SK-N-SH (cell line): ENCODE results near the gene TFCP2L1. TPM values are rescaled to one million over a fixed set of nuclear protein-coding genes. Genes with fewer than 3 reads are reported as not detected.

Experiments
- CTCF ChIA-PET: fragments of 300-600, 350-600 bp; formaldehyde crosslinking; extraction: SDS; loops from one replicate; lab custom pipeline; 2021; lab: Yijun Ruan, JAX
- POLR2A ChIA-PET: fragments of 350-600 bp; sonication (Branson Sonifier 250); formaldehyde crosslinking; extraction: SDS; loops from one replicate; lab custom pipeline; 2020; ENCODE audit warnings: antibody characterized with exemption, inconsistent platforms; lab: Yijun Ruan, JAX
- DNase-seq: peaks from one replicate; pipeline ENCODE4 v3.0.0; 2012
- H2AFZ ChIP-seq: fragments of 200-600 bp; sonication (generic); 2 replicates; pipeline ENCODE4 v1.8.1; 2016; ENCODE audit warnings: antibody characterized with exemption, mild to moderate bottlenecking, low read depth
- H3F3A ChIP-seq: fragments of 200-600 bp; sonication (generic); replicated peaks from 2 replicates; pipeline ENCODE3; 2016; ENCODE audit warnings: antibody characterized with exemption, mild to moderate bottlenecking; ENCODE audit not compliant: insufficient read depth
- H3K27ac ChIP-seq, 2 experiments: fragments of 200-500 bp in 1 of 2; fragments of 200-600 bp in 1 of 2; sonication (Bioruptor generic) in 1 of 2; sonication (generic), shearing (Covaris generic) in 1 of 2; 2 replicates each; pipeline versions ENCODE4 v1.5.1 to v1.6.1; 2014 to 2016; ENCODE audit warnings: low read depth in 2 of 2, inconsistent platforms in 1 of 2, low read length in 1 of 2, mild to moderate bottlenecking in 1 of 2, mixed read lengths in 1 of 2
- H3K27me3 ChIP-seq: fragments of 200-600 bp; sonication (generic), shearing (Covaris generic); 2 replicates; pipeline ENCODE4 v1.6.1; 2016; ENCODE audit warnings: mixed run types; ENCODE audit not compliant: insufficient read depth
- H3K36me3 ChIP-seq, 2 experiments: fragments of 200-500 bp in 1 of 2; fragments of 200-600 bp in 1 of 2; sonication (Bioruptor generic) in 1 of 2; sonication (generic) in 1 of 2; replicated peaks in 1 of 2; 2 replicates each; pipeline versions ENCODE3 to v1.5.1; 2014 to 2016; ENCODE audit warnings: low read length in 1 of 2, mild to moderate bottlenecking in 1 of 2; ENCODE audit not compliant: insufficient read depth in 2 of 2, control insufficient read depth in 1 of 2
- H3K4me1 ChIP-seq, 2 experiments: fragments of 200-500 bp in 1 of 2; fragments of 200-600 bp in 1 of 2; sonication (Bioruptor generic) in 1 of 2; sonication (generic), shearing (Covaris generic) in 1 of 2; 2 replicates each; pipeline versions ENCODE4 v1.5.1 to v1.6.1; 2014 to 2016; ENCODE audit warnings: low read depth in 1 of 2, low read length in 1 of 2, mixed run types in 1 of 2; ENCODE audit not compliant: insufficient read depth in 2 of 2, control insufficient read depth in 1 of 2
- H3K4me2 ChIP-seq: fragments of 200-600 bp; sonication (generic), shearing (Covaris generic); 2 replicates; pipeline ENCODE4 v1.6.1; 2017; ENCODE audit warnings: mixed run types
- H3K4me3 ChIP-seq, 2 experiments: fragments of 200-500 bp in 1 of 2; fragments of 200-600 bp in 1 of 2; sonication (Bioruptor generic) in 1 of 2; sonication (generic), shearing (Covaris generic) in 1 of 2; 2 replicates each; pipeline versions ENCODE4 v1.5.1 to v1.8.1; 2014 to 2016; ENCODE audit warnings: low read depth in 2 of 2, inconsistent platforms in 1 of 2, low read length in 1 of 2, mild to moderate bottlenecking in 1 of 2, mixed read lengths in 1 of 2, moderate library complexity in 1 of 2
- H3K79me2 ChIP-seq: fragments of 200-600 bp; sonication (generic); 2 replicates; pipeline ENCODE4 v1.8.1; 2017; ENCODE audit warnings: mild to moderate bottlenecking; ENCODE audit not compliant: insufficient read depth
- H3K9ac ChIP-seq: fragments of 200-600 bp; sonication (generic); 2 replicates; pipeline ENCODE4 v1.6.1; 2017; ENCODE audit warnings: mixed run types
- H3K9me2 ChIP-seq: fragments of 200-600 bp; sonication (generic); 2 replicates; pipeline ENCODE4 v1.6.1; 2017; ENCODE audit warnings: mixed run types
- H3K9me3 ChIP-seq: fragments of 200-600 bp; sonication (generic); 2 replicates; pipeline ENCODE4 v1.6.1; 2017; ENCODE audit warnings: mixed run types, mild to moderate bottlenecking, moderate library complexity
- H4K20me1 ChIP-seq: fragments of 200-600 bp; sonication (generic); 2 replicates; pipeline ENCODE4 v1.6.1; 2017; ENCODE audit warnings: mild to moderate bottlenecking, mixed run types; ENCODE audit not compliant: insufficient read depth
- CHD2 ChIP-seq: fragments of 150-350 bp; IDR thresholded peaks from 2 replicates; pipeline ENCODE4 v1.6.1; 2018; ENCODE audit warnings: low read length; ENCODE audit not compliant: partially characterized antibody
- EZH2phosphoT487 ChIP-seq: fragments of 200-600 bp; sonication (generic); IDR thresholded peaks from 2 replicates; pipeline ENCODE4 v1.6.1; 2017; ENCODE audit warnings: low read depth, mixed run types, mild to moderate bottlenecking, antibody characterized with exemption, moderate library complexity, borderline replicate concordance
- FOXM1 ChIP-seq: IDR thresholded peaks from 2 replicates; pipeline ENCODE4 v1.4.0; 2012; ENCODE audit warnings: low read depth, mild to moderate bottlenecking
- POLR2AphosphoS5 ChIP-seq: IDR thresholded peaks from 2 replicates; pipeline ENCODE4 v1.6.1; 2012; ENCODE audit warnings: low read depth, low read length
- RCOR1 ChIP-seq: fragments of 150-350 bp; IDR thresholded peaks from 2 replicates; pipeline ENCODE4 v1.6.1; 2017; ENCODE audit warnings: antibody characterized with exemption, low read length
- REST ChIP-seq: IDR thresholded peaks from 2 replicates; pipeline ENCODE4 v1.6.1; 2012; ENCODE audit warnings: mild to moderate bottlenecking, low read depth, low read length, moderate library complexity
- SIN3A ChIP-seq: IDR thresholded peaks from 2 replicates; pipeline ENCODE4 v1.6.1; 2012; ENCODE audit warnings: low read depth, mild to moderate bottlenecking, low read length, moderate library complexity, borderline replicate concordance
- WGBS: methylation state at CpG from one replicate; pipeline ENCODE4 v1.1.6; 2017; ENCODE audit warnings: low lambda C conversion rate; 5-methylcytosine and 5-hydroxymethylcytosine counted together
- polyA plus RNA-seq, 3 experiments: library from polyadenylated mRNA; depleted of rRNA; stranded (reverse); fragments of >200 nt; gene quantifications; 2 replicates each; pipeline ENCODE4 v1.2.3, GENCODE V29; 2012
- TF ChIP-seq, protein P1 (sequence below): fragments of 150-350 bp; IDR thresholded peaks from 2 replicates; pipeline ENCODE4 v1.6.1; 2017; ENCODE audit warnings: antibody characterized with exemption, low read length, low read depth, borderline replicate concordance

TFCP2L1 gene
- polyA plus RNA-seq, 1 of the 3 experiments (the other 2 are of a cell fraction), result not detected

DNA sequence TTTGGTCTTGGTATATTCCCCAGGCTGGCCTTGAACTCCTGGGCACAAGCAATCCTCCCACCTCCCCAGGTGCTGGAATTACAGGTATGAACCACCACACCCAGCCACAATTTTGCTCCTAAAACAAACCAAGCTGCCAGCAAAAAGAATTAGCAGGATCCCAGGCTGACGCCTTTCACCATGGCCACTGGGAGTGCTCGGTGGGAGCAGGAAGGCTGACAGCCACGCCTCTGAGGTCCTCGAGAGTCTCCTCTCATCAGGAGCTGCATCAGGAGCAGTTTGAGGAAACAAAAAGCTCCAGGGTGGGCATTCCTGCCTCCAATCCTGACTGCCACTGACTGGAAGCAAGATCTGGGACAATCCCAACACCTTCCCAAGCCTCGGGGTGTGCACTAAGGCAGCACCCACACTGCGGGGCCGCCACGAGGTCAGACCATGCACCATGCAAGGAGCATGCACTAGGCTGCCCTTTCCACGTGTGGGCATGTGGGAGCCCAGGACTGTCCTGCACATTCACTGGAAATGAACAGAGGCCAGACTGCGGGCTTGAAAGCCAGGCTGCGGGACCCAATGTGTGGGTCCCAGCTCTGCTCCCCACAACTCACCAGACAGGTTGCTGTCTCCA is 51.4 kb downstream of the TFCP2L1 start:
- CTCF ChIA-PET, result interaction anchor here (1.0 kb wide), 2 partner anchors 134 to 138 kb away, joined by 3 read pairs; no protein-coding TSS in a partner anchor

More for the DNA sequence above, 51.4 kb downstream of the TFCP2L1 start:
- Histone ChIP-seq H3K79me2 (no peaks in the 10 kb centered on the region), H2AFZ (no peak overlapping the region), H3K36me3 (no peaks in the 10 kb centered on the region), H3K4me1 (no peaks in the 10 kb centered on the region), H3K27me3 (peaks cover 8% of the 10 kb centered on the region; the same call in 1 of the 2 replicates), H3K4me2 (no peak overlapping the region), H4K20me1 (no peaks in the 10 kb centered on the region), H3F3A (no peaks in the 10 kb centered on the region), H3K9ac (no peak overlapping the region), H3K4me3 (no peak overlapping the region), H3K9me2 (no peaks in the 10 kb centered on the region), H3K9me3 (no peaks in the 10 kb centered on the region), H3K27ac (no peak overlapping the region)
- DNase-seq, result no peak
- WGBS, result 58% methylated on average over 8 of the region's 11 CpGs
- POLR2A ChIA-PET, result no interaction called here
- TF ChIP-seq, protein P1, sequence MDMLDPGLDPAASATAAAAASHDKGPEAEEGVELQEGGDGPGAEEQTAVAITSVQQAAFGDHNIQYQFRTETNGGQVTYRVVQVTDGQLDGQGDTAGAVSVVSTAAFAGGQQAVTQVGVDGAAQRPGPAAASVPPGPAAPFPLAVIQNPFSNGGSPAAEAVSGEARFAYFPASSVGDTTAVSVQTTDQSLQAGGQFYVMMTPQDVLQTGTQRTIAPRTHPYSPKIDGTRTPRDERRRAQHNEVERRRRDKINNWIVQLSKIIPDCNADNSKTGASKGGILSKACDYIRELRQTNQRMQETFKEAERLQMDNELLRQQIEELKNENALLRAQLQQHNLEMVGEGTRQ, result no peak
- TF ChIP-seq POLR2AphosphoS5 (no peak), EZH2phosphoT487 (no peak), FOXM1 (no peak), REST (no peak), SIN3A (no peak), RCOR1 (no peak), CHD2 (no peak)
